Panc1 (cell line): ENCODE measurements around the gene SNX10. TPM values are rescaled to one million over a fixed set of nuclear protein-coding genes. Genes with fewer than 3 reads are reported as not detected.

ENCODE experiments used
- ATAC-seq: fragments of 200-7000 bp; cut with Tn5 transposase; 2 replicates; pipeline ENCODE4 v1.9.1; 2020; ENCODE audit warnings: mild to moderate bottlenecking, moderate library complexity
- BruUV-seq: library from RNA; stranded (reverse); fragments of 400-500 nt; replicated peaks from 2 replicates; lab custom pipeline; 2021; lab: Mats Ljungman, UMichigan
- CTCF ChIA-PET: fragments of 300-600 bp; sonication (Branson Sonifier 250); formaldehyde crosslinking; loops from one replicate; lab custom pipeline; 2022; ENCODE audit warnings: antibody characterized with exemption; lab: Charles Lee
- POLR2A ChIA-PET: fragments of 300-600 bp; sonication (Branson Sonifier 250); formaldehyde crosslinking; loops from one replicate; lab custom pipeline; 2022; ENCODE audit warnings: antibody characterized with exemption; lab: Charles Lee
- DNase-seq: peaks from one replicate; pipeline ENCODE4 v3.0.0-alpha.2; 2010; ENCODE audit warnings: low read depth, low spot score
- H3K27ac ChIP-seq: 2 replicates; pipeline ENCODE4 v1.5.1; 2011; ENCODE audit warnings: mild to moderate bottlenecking, low read length, inconsistent platforms
- H3K27me3 ChIP-seq: fragments of 200-500 bp; sonication (Bioruptor generic); 2 replicates; pipeline ENCODE4 v1.6.0; 2014; ENCODE audit warnings: low read length, inconsistent platforms; ENCODE audit not compliant: control insufficient read depth, insufficient read depth
- H3K36me3 ChIP-seq: fragments of 200-500 bp; sonication (Bioruptor generic); 2 replicates; pipeline ENCODE4 v1.5.1; 2014; ENCODE audit warnings: inconsistent platforms, mild to moderate bottlenecking, low read length, moderate library complexity; ENCODE audit not compliant: control insufficient read depth, insufficient read depth
- H3K4me1 ChIP-seq: 2 replicates; pipeline ENCODE4 v1.5.1; 2011; ENCODE audit warnings: inconsistent platforms, mild to moderate bottlenecking, low read length, moderate library complexity; ENCODE audit not compliant: control insufficient read depth, insufficient read depth
- H3K4me3 ChIP-seq, 2 experiments: 2 replicates each; pipeline ENCODE4 v1.5.1; 2011 to 2012; ENCODE audit warnings: low read depth in 2 of 2, low read length in 2 of 2, mild to moderate bottlenecking in 2 of 2, inconsistent platforms in 1 of 2, moderate library complexity in 1 of 2
- H3K9me3 ChIP-seq: fragments of 200-500 bp; sonication (Bioruptor generic); 2 replicates; pipeline ENCODE4 v1.5.1; 2014; ENCODE audit warnings: low read depth, mild to moderate bottlenecking, inconsistent platforms, low read length, moderate library complexity; ENCODE audit not compliant: control insufficient read depth, insufficient read depth
- POLR2AphosphoS5 ChIP-seq: IDR thresholded peaks from 2 replicates; pipeline ENCODE4 v1.6.1; 2012; ENCODE audit warnings: mild to moderate bottlenecking, low read depth, low read length, moderate library complexity
- SIN3A ChIP-seq: IDR thresholded peaks from 2 replicates; pipeline ENCODE4 v1.6.1; 2012; ENCODE audit warnings: low read depth, mild to moderate bottlenecking, low read length, moderate library complexity, borderline replicate concordance; ENCODE audit not compliant: insufficient read depth
- TCF7L2 ChIP-seq: IDR thresholded peaks from 2 replicates; pipeline ENCODE4 v1.6.1; 2011; ENCODE audit warnings: mild to moderate bottlenecking, low read depth, low read length, inconsistent platforms
- in situ Hi-C: cut with HindIII; loops from 2 replicates; pipeline ENCODE4 v1.10.0; 2016; ENCODE audit warnings: low sequenced_read_pairs, low pct_unique_long_range_greater_than_20kb
- intact Hi-C: fragments of 100-400 bp; cut with micrococcal nuclease; formaldehyde crosslinking; loops from one replicate; pipeline ENCODE4 v1.10.0; 2022; ENCODE audit not compliant: unreplicated experiment
- total RNA-seq: library from RNA; stranded (reverse); gene quantifications from one replicate; pipeline ENCODE4 v1.2.1, GENCODE V29; 2021; ENCODE audit not compliant: unreplicated experiment
- TF ChIP-seq, protein P1 (sequence below), 2 experiments: IDR thresholded peaks; 2 replicates each; pipeline ENCODE4 v1.6.1; 2011 to 2012; ENCODE audit warnings: low read depth in 2 of 2, control low read depth in 1 of 2, low read length in 1 of 2, mild to moderate bottlenecking in 1 of 2, moderate library complexity in 1 of 2; ENCODE audit not compliant: insufficient read depth in 1 of 2
- TF ChIP-seq, protein P2 (sequence below): fragments of 450-650 bp; IDR thresholded peaks from 2 replicates; pipeline ENCODE4 v1.5.1; 2017; ENCODE audit warnings: mild to moderate bottlenecking

Gene SNX10
- total RNA-seq, 1 experiment from 2014 or later: 21.8 TPM

DNA sequence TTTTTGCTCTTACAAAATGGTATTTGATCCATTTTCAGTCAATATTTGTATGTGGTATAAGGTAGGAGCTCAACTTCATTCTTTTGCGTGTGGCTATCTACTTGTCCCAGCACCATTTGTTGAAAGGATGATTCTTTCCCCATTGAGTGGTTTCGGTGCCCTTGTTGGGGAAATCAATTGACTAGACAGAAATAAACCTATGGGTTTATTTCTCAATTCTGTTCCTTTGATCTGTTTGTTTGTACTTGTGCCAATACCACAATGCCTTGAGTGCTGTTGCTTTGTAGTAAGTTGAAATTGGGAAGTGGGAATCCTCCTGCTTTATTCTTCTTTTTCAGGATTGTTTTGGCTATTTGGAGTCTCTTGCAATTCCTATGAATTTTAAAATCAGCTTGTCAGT, 41.0 kb downstream of the SNX10 start:
- DNase-seq: no peak
- no peaks in the 10 kb centered on the region for H3K36me3 ChIP-seq
- H3K27me3 ChIP-seq: no peaks in the 10 kb centered on the region
- H3K4me1 ChIP-seq: no peaks in the 10 kb centered on the region
- ATAC-seq: no peak
- POLR2A ChIA-PET: no interaction called here
- H3K9me3 ChIP-seq: no peaks in the 10 kb centered on the region
- intact Hi-C loops: no loop called here
- no peak overlapping the region for H3K4me3 ChIP-seq
- in situ Hi-C loops: no loop called here
- BruUV-seq: no TSS peak
- TF ChIP-seq, protein P1, sequence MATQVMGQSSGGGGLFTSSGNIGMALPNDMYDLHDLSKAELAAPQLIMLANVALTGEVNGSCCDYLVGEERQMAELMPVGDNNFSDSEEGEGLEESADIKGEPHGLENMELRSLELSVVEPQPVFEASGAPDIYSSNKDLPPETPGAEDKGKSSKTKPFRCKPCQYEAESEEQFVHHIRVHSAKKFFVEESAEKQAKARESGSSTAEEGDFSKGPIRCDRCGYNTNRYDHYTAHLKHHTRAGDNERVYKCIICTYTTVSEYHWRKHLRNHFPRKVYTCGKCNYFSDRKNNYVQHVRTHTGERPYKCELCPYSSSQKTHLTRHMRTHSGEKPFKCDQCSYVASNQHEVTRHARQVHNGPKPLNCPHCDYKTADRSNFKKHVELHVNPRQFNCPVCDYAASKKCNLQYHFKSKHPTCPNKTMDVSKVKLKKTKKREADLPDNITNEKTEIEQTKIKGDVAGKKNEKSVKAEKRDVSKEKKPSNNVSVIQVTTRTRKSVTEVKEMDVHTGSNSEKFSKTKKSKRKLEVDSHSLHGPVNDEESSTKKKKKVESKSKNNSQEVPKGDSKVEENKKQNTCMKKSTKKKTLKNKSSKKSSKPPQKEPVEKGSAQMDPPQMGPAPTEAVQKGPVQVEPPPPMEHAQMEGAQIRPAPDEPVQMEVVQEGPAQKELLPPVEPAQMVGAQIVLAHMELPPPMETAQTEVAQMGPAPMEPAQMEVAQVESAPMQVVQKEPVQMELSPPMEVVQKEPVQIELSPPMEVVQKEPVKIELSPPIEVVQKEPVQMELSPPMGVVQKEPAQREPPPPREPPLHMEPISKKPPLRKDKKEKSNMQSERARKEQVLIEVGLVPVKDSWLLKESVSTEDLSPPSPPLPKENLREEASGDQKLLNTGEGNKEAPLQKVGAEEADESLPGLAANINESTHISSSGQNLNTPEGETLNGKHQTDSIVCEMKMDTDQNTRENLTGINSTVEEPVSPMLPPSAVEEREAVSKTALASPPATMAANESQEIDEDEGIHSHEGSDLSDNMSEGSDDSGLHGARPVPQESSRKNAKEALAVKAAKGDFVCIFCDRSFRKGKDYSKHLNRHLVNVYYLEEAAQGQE (IDR thresholded peaks at IDR 0.05; ENCODE audit: insufficient read depth in 1 of 2, low read depth in 2 of 2, low read length in 1 of 2): no peak
- TF ChIP-seq TCF7L2 (no peak), SIN3A (no peak), POLR2AphosphoS5 (no peak)
- TF ChIP-seq, protein P2, sequence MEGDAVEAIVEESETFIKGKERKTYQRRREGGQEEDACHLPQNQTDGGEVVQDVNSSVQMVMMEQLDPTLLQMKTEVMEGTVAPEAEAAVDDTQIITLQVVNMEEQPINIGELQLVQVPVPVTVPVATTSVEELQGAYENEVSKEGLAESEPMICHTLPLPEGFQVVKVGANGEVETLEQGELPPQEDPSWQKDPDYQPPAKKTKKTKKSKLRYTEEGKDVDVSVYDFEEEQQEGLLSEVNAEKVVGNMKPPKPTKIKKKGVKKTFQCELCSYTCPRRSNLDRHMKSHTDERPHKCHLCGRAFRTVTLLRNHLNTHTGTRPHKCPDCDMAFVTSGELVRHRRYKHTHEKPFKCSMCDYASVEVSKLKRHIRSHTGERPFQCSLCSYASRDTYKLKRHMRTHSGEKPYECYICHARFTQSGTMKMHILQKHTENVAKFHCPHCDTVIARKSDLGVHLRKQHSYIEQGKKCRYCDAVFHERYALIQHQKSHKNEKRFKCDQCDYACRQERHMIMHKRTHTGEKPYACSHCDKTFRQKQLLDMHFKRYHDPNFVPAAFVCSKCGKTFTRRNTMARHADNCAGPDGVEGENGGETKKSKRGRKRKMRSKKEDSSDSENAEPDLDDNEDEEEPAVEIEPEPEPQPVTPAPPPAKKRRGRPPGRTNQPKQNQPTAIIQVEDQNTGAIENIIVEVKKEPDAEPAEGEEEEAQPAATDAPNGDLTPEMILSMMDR: no peak
- no peak overlapping the region for H3K27ac ChIP-seq
- CTCF ChIA-PET: no interaction called here

DNA sequence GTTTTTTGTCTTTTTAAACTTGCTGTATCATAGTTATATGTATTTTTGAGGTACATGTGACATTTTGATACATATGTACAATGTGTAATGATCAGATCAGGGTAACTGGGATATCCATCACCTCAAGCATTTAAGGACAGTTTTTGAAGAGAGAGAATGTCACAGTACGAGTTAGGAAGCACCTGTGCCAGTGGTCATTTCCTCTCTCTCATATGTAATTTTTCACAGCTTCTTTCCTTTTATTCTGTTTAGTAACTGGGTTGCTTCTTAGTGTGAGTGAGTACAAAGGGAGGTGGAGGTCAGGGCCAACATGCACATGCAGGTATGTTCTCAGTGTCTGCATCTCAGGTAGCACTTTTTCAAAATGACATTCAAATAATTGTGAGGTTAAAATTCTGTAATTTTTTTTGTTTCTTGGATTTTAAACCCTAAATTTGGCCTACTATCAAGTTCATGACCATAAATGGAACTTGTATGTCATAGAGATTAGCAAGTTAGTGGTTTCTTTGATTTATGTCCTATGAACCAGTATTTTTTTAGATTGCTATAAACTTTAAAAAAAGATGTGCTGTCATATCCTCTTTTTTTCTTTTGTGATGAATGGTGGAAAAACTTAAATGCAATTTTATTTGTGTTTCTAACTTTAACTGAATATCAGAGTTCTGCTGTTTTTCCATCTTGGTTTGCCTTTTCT, 42.7 kb downstream of the SNX10 start:
- ChIA-PET POLR2A (no interaction called here), CTCF (no interaction called here)
- Histone ChIP-seq H3K4me1 (no peaks in the 10 kb centered on the region), H3K36me3 (no peaks in the 10 kb centered on the region), H3K27me3 (no peaks in the 10 kb centered on the region), H3K9me3 (no peaks in the 10 kb centered on the region), H3K4me3 (no peak overlapping the region), H3K27ac (no peak overlapping the region)
- intact Hi-C loops: no loop called here
- BruUV-seq: no TSS peak
- in situ Hi-C loops: no loop called here
- TF ChIP-seq, protein P1 (IDR thresholded peaks at IDR 0.05; ENCODE audit: insufficient read depth in 1 of 2, low read depth in 2 of 2, low read length in 1 of 2): no peak
- TF ChIP-seq SIN3A: no peak
- TF ChIP-seq TCF7L2: no peak
- DNase-seq (no peak), ATAC-seq (no peak)
